IMR-90 (cell line): Measurements from ENCODE around the gene CD93. TPM values are rescaled to one million over a fixed set of nuclear protein-coding genes. Genes with fewer than 3 reads are reported as not detected.

Source experiments
- ATAC-seq: fragments of 200-7000 bp; cut with Tn5 transposase; 2 replicates; pipeline ENCODE4 v1.9.1; 2020; ENCODE audit warnings: low read depth, mild to moderate bottlenecking, moderate library complexity
- BruUV-seq: library from RNA; stranded (reverse); fragments of 400-500 nt; replicated peaks from 2 replicates; lab custom pipeline; 2021; lab: Mats Ljungman, UMichigan
- CTCF ChIA-PET: fragments of 300-600 bp; formaldehyde crosslinking; extraction: SDS; loops from one replicate; lab custom pipeline; 2021; ENCODE audit warnings: antibody characterized with exemption; lab: Yijun Ruan, JAX
- POLR2A ChIA-PET: fragments of 300-600 bp; sonication (Branson Sonifier 250); formaldehyde crosslinking; loops from one replicate; lab custom pipeline; 2022; ENCODE audit warnings: antibody characterized with exemption; ENCODE audit not compliant: unreplicated experiment; lab: Charles Lee
- DNase-seq: peaks from one replicate; pipeline ENCODE4 v3.0.0; 2013
- H2AFZ ChIP-seq: replicated peaks from 2 replicates; pipeline ENCODE3; 2013; ENCODE audit warnings: low read length, mild to moderate bottlenecking; ENCODE audit not compliant: poor library complexity
- H2AK5ac ChIP-seq: 2 replicates; pipeline ENCODE4 v1.6.1; 2013; ENCODE audit warnings: low read depth, low read length, inconsistent platforms
- H2AK9ac ChIP-seq: replicated peaks from 2 replicates; pipeline ENCODE3; 2013; ENCODE audit warnings: mild to moderate bottlenecking, low read depth, low read length, moderate library complexity; ENCODE audit not compliant: poor library complexity
- H2BK120ac ChIP-seq: 2 replicates; pipeline ENCODE4 v1.6.1; 2013; ENCODE audit warnings: low read depth, low read length, inconsistent platforms
- H2BK15ac ChIP-seq: 3 replicates; pipeline ENCODE4 v1.6.1; 2013; ENCODE audit warnings: low read depth, low read length, inconsistent platforms
- H2BK20ac ChIP-seq: 2 replicates; pipeline ENCODE4 v1.6.1; 2013; ENCODE audit warnings: low read depth, mild to moderate bottlenecking, inconsistent platforms, low read length, moderate library complexity
- H2BK5ac ChIP-seq: 2 replicates; pipeline ENCODE4 v1.6.1; 2013; ENCODE audit warnings: mild to moderate bottlenecking, low read depth, low read length, inconsistent platforms; ENCODE audit not compliant: poor library complexity, severe bottlenecking
- H3K14ac ChIP-seq: replicated peaks from 2 replicates; pipeline ENCODE4 v1.6.1; 2013; ENCODE audit warnings: low read depth, low read length, inconsistent platforms
- H3K18ac ChIP-seq: 2 replicates; pipeline ENCODE4 v1.6.1; 2013; ENCODE audit warnings: low read depth, low read length, control low read depth
- H3K23ac ChIP-seq: 2 replicates; pipeline ENCODE4 v1.6.1; 2013; ENCODE audit warnings: low read depth, low read length, inconsistent platforms
- H3K27ac ChIP-seq: 2 replicates; pipeline ENCODE4 v1.5.1; 2013; ENCODE audit warnings: mild to moderate bottlenecking, control low read depth, low read length; ENCODE audit not compliant: insufficient read depth
- H3K27me3 ChIP-seq: 2 replicates; pipeline ENCODE4 v1.6.1; 2013; ENCODE audit warnings: low read length; ENCODE audit not compliant: control insufficient read depth, insufficient read depth
- H3K36me3 ChIP-seq: 2 replicates; pipeline ENCODE4 v1.6.1; 2013; ENCODE audit warnings: low read length, mixed read lengths; ENCODE audit not compliant: control insufficient read depth, insufficient read depth
- H3K4ac ChIP-seq: 2 replicates; pipeline ENCODE4 v1.6.1; 2013; ENCODE audit warnings: low read depth, low read length, inconsistent platforms
- H3K4me1 ChIP-seq: 2 replicates; pipeline ENCODE4 v1.6.1; 2013; ENCODE audit warnings: low read length, mixed read lengths; ENCODE audit not compliant: control insufficient read depth, insufficient read depth
- H3K4me2 ChIP-seq: 2 replicates; pipeline ENCODE4 v1.6.1; 2013; ENCODE audit warnings: low read depth, mild to moderate bottlenecking, control low read depth, low read length, moderate library complexity
- H3K4me3 ChIP-seq: 2 replicates; pipeline ENCODE4 v1.5.1; 2013; ENCODE audit warnings: low read depth, mild to moderate bottlenecking, control low read depth, low read length, moderate library complexity; ENCODE audit not compliant: insufficient read depth
- H3K56ac ChIP-seq: 2 replicates; pipeline ENCODE4 v1.6.1; 2013; ENCODE audit warnings: low read length, inconsistent platforms; ENCODE audit not compliant: insufficient read depth; ENCODE audit errors: extremely low read depth
- H3K79me1 ChIP-seq, 2 experiments: 2 replicates each; pipeline ENCODE4 v1.6.1; 2013; ENCODE audit warnings: low read length in 2 of 2, inconsistent platforms in 1 of 2, low read depth in 1 of 2
- H3K9ac ChIP-seq: 2 replicates; pipeline ENCODE4 v1.6.1; 2013; ENCODE audit warnings: low read depth, low read length, control low read depth
- H3K9me1 ChIP-seq: 2 replicates; pipeline ENCODE4 v1.6.1; 2013; ENCODE audit warnings: low read length, inconsistent platforms; ENCODE audit not compliant: insufficient read depth
- H3K9me3 ChIP-seq: 2 replicates; pipeline ENCODE4 v1.6.1; 2013; ENCODE audit warnings: low read length; ENCODE audit not compliant: control insufficient read depth, insufficient read depth
- H4K20me1 ChIP-seq: 2 replicates; pipeline ENCODE4 v1.6.1; 2013; ENCODE audit warnings: low read length, inconsistent platforms; ENCODE audit not compliant: insufficient read depth
- H4K5ac ChIP-seq: 2 replicates; pipeline ENCODE4 v1.6.1; 2013; ENCODE audit warnings: mild to moderate bottlenecking, low read depth, low read length, control low read depth
- H4K8ac ChIP-seq, 2 experiments: 2 replicates each; pipeline ENCODE4 v1.6.1; 2013; ENCODE audit warnings: low read depth in 2 of 2, low read length in 2 of 2, control low read depth in 1 of 2, inconsistent platforms in 1 of 2
- H4K91ac ChIP-seq: 2 replicates; pipeline ENCODE4 v1.6.1; 2013; ENCODE audit warnings: low read depth, low read length, inconsistent platforms; ENCODE audit not compliant: insufficient read depth
- BHLHE40 ChIP-seq: fragments of 150-350 bp; IDR thresholded peaks from 2 replicates; pipeline ENCODE4 v1.6.1; 2016; ENCODE audit warnings: mild to moderate bottlenecking, low read depth, low read length
- CEBPB ChIP-seq: IDR thresholded peaks from 2 replicates; pipeline ENCODE4 v1.6.1; 2012; ENCODE audit warnings: low read depth, low read length, improper control_type of control experiment
- CHD1 ChIP-seq: IDR thresholded peaks from 2 replicates; pipeline ENCODE4 v1.6.1; 2012; ENCODE audit warnings: low read depth, low read length, improper control_type of control experiment
- CTCF ChIP-seq: conservative IDR thresholded peaks from 2 replicates; pipeline ENCODE4 v1.5.1; 2012; ENCODE audit warnings: mild to moderate bottlenecking, low read depth, low read length, improper control_type of control experiment
- FOS ChIP-seq: fragments of 150-350 bp; IDR thresholded peaks from 2 replicates; pipeline ENCODE4 v1.6.1; 2016; ENCODE audit warnings: low read depth, low read length
- MAFK ChIP-seq: IDR thresholded peaks from 2 replicates; pipeline ENCODE4 v1.6.1; 2012; ENCODE audit warnings: low read depth, low read length, improper control_type of control experiment
- MAZ ChIP-seq: IDR thresholded peaks from 2 replicates; pipeline ENCODE4 v1.6.1; 2012; ENCODE audit warnings: low read depth, mild to moderate bottlenecking, low read length, improper control_type of control experiment, moderate library complexity, borderline replicate concordance
- MXI1 ChIP-seq: IDR thresholded peaks from 2 replicates; pipeline ENCODE4 v1.6.1; 2012; ENCODE audit warnings: low read depth, mild to moderate bottlenecking, low read length, moderate library complexity, borderline replicate concordance
- NFE2L2 ChIP-seq: fragments of 150-350 bp; IDR thresholded peaks from 2 replicates; pipeline ENCODE4 v1.6.1; 2016; ENCODE audit warnings: low read depth, mild to moderate bottlenecking, low read length
- POLR2A ChIP-seq: IDR thresholded peaks from 2 replicates; pipeline ENCODE4 v1.6.1; 2012; ENCODE audit warnings: mild to moderate bottlenecking, low read depth, low read length
- RAD21 ChIP-seq: IDR thresholded peaks from 2 replicates; pipeline ENCODE4 v1.6.1; 2012; ENCODE audit warnings: low read length, improper control_type of control experiment
- RCOR1 ChIP-seq: IDR thresholded peaks from 2 replicates; pipeline ENCODE4 v1.6.1; 2012; ENCODE audit warnings: mild to moderate bottlenecking, low read length, improper control_type of control experiment; ENCODE audit not compliant: insufficient replicate concordance
- RFX5 ChIP-seq: IDR thresholded peaks from 2 replicates; pipeline ENCODE4 v1.8.0; 2012; ENCODE audit warnings: low read depth, mild to moderate bottlenecking, low read length, moderate library complexity
- SMC3 ChIP-seq: fragments of 150-350 bp; IDR thresholded peaks from 2 replicates; pipeline ENCODE4 v1.6.1; 2016; ENCODE audit warnings: low read depth, mild to moderate bottlenecking, antibody characterized with exemption, low read length, moderate library complexity
- WGBS, 2 experiments: methylation state at CpG; one replicate each; pipeline versions ENCODE4 v1.1.5 to v1.1.7; 2013; ENCODE audit warnings: missing lambda C conversion rate in 2 of 2; ENCODE audit not compliant: insufficient read length in 1 of 2; ENCODE audit errors: extremely low coverage in 2 of 2; 5-methylcytosine and 5-hydroxymethylcytosine counted together
- dilution Hi-C: fragments of 300-500 bp; cut with HindIII; formaldehyde crosslinking; loops from one replicate; pipeline ENCODE4 v1.14.3; 2018; ENCODE audit warnings: low sequenced_read_pairs; ENCODE audit not compliant: unreplicated experiment
- in situ Hi-C: fragments of 300-500 bp; cut with MboI; formaldehyde crosslinking; loops from 3 replicates; pipeline ENCODE4 v1.14.3; 2019; ENCODE audit warnings: low sequenced_read_pairs, inconsistent platforms, mixed read lengths
- intact Hi-C: fragments of 100-400 bp; cut with micrococcal nuclease; formaldehyde crosslinking; loops from 2 replicates; pipeline ENCODE4 v1.10.0; 2022
- polyA plus RNA-seq, 3 experiments: library from polyadenylated mRNA; depleted of rRNA; stranded (reverse); fragments of >200 nt; gene quantifications; 2 replicates each; pipeline ENCODE4 v1.2.3, GENCODE V29; 2012; ENCODE audit warnings: low replicate concordance in 1 of 3
- total RNA-seq: library from RNA; depleted of rRNA; stranded (reverse); fragments of >200 nt; gene quantifications from 2 replicates; pipeline ENCODE4 v1.2.3, GENCODE V29; 2012
- TF ChIP-seq, protein P1 (sequence below): fragments of 150-350 bp; IDR thresholded peaks from 2 replicates; pipeline ENCODE4 v1.6.1; 2016; ENCODE audit warnings: low read depth, mild to moderate bottlenecking, low read length, moderate library complexity, borderline replicate concordance
- TF ChIP-seq, protein P2 (sequence below): fragments of 150-350 bp; IDR thresholded peaks from 2 replicates; pipeline ENCODE4 v1.6.1; 2017; ENCODE audit warnings: mild to moderate bottlenecking, antibody characterized with exemption, low read length, low read depth

CD93 gene
- total and polyA plus RNA-seq, 2 of the 4 experiments (the other 2 are of a cell fraction): under 0.01 to 0.02 TPM

GRCh38 chr20:23094927-23095326 is 8.8 kb upstream of the CD93 start:
- no CpG with 5 or more reads among the region's 8 CpGs for WGBS, 2 experiments
- H2BK15ac ChIP-seq: no peak overlapping the region
- H3K4me3 ChIP-seq: no peak overlapping the region
- H3K79me1 ChIP-seq: no peaks in the 10 kb centered on the region
- no peak overlapping the region for H3K9ac ChIP-seq
- no peak overlapping the region for H3K23ac ChIP-seq
- no peak overlapping the region for H3K4ac ChIP-seq
- H3K36me3 ChIP-seq: no peaks in the 10 kb centered on the region
- H2AK5ac ChIP-seq: no peak overlapping the region
- no peaks in the 10 kb centered on the region for H3K4me1 ChIP-seq
- ChIA-PET CTCF (no interaction called here), POLR2A (no interaction called here)
- no peak overlapping the region for H2AK9ac ChIP-seq
- no peak overlapping the region for H2BK20ac ChIP-seq
- in situ Hi-C loops (loop anchor here (25.0 kb wide), 1 partner anchor 92 kb away; no protein-coding TSS in a partner anchor), intact Hi-C loops (no loop called here), dilution Hi-C loops (no loop called here)
- H3K56ac ChIP-seq: no peak overlapping the region
- no peak for DNase-seq
- ATAC-seq: no peak
- peaks cover 53% of the 10 kb centered on the region for H3K27me3 ChIP-seq
- no peak overlapping the region for H3K27ac ChIP-seq
- H3K4me2 ChIP-seq: no peak overlapping the region
- TF ChIP-seq, protein P1, sequence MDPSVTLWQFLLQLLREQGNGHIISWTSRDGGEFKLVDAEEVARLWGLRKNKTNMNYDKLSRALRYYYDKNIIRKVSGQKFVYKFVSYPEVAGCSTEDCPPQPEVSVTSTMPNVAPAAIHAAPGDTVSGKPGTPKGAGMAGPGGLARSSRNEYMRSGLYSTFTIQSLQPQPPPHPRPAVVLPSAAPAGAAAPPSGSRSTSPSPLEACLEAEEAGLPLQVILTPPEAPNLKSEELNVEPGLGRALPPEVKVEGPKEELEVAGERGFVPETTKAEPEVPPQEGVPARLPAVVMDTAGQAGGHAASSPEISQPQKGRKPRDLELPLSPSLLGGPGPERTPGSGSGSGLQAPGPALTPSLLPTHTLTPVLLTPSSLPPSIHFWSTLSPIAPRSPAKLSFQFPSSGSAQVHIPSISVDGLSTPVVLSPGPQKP: no peak
- TF ChIP-seq CHD1 (no peak), CEBPB (no peak), SMC3 (no peak), RAD21 (no peak), FOS (no peak), MAZ (no peak), CTCF (no peak), NFE2L2 (no peak), RFX5 (no peak), RCOR1 (no peak), MXI1 (no peak), BHLHE40 (no peak), MAFK (no peak), POLR2A (no peak)
- TF ChIP-seq, protein P2, sequence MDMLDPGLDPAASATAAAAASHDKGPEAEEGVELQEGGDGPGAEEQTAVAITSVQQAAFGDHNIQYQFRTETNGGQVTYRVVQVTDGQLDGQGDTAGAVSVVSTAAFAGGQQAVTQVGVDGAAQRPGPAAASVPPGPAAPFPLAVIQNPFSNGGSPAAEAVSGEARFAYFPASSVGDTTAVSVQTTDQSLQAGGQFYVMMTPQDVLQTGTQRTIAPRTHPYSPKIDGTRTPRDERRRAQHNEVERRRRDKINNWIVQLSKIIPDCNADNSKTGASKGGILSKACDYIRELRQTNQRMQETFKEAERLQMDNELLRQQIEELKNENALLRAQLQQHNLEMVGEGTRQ: no peak
- no peaks in the 10 kb centered on the region for H4K20me1 ChIP-seq
- H2BK5ac ChIP-seq: no peak overlapping the region
- H2AFZ ChIP-seq: no peak overlapping the region
- no peak overlapping the region for H4K5ac ChIP-seq
- H2BK120ac ChIP-seq: no peak overlapping the region
- no peak overlapping the region for H4K91ac ChIP-seq
- no peak overlapping the region for H4K8ac ChIP-seq
- H3K14ac ChIP-seq: no peak overlapping the region
- H3K9me1 ChIP-seq: no peaks in the 10 kb centered on the region
- BruUV-seq: no TSS peak
- no peak overlapping the region for H3K18ac ChIP-seq
- no peaks in the 10 kb centered on the region for H3K9me3 ChIP-seq
